GM19328 (cell line): Measurements from ENCODE around the gene SCAI.

Experiments
- ATAC-seq: cut with Tn5 transposase; IDR thresholded peaks from one replicate; pipeline ENCODE4 v1.9.1; 2021; ENCODE audit warnings: mild to moderate bottlenecking, moderate library complexity; ENCODE audit not compliant: unreplicated experiment

SCAI gene

GRCh38 chr9:124897570-124898460 lies 245.5 kb downstream of the SCAI start:
- no peak for ATAC-seq

DNA sequence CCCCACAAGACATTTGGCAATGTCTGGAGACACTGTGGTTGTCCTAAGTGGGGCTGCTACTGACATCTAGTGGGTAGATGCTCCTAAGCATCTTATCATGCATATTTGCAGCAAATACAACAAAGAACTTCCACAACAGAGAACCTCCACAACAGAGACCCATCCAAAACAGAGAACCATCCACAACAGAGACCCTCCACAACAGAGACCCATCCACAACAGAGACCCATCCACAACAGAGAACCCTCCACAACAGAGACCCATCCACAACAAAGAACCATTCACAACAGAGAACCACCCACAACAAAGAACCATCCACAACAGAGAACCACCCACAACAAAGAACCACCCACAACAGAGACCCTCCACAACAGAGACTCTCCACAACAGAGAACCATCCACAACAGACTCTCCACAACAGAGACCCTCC lies 248.6 kb downstream of the SCAI start:
- no peak for ATAC-seq

DNA sequence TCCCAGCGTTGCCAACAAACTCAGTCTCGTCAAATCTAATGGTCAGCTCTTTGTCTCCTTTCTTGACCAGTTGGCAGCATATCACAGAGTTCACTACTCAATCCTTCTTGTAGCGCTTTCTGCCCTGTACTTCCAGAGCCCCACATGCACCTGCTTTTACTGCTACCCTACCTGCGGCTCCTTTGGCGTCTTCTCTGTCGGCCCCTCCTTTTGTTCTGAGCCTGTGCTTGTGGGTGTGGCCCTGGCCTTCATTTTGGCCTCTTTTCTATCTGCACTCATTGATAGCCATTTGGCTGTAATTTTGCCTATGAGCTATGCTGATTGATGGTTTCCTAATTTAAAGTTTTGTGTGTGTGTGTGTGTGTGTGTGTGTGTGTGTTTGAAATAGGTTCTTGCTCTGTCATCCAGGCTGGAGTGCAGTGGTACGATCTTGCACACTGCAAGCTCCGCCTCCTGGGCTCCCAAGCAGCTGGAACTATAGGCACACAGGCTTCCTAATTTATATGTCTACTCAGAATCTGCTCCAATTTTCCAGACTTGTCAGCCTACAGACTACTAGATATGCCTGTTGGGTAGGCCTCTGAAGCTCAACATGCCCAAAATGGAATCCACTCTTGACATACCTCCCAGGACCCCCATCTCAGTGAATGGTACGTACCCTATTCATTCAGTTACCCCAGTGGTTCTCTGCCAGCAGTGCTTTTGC lies 249.1 kb downstream of the SCAI start:
- no peak for ATAC-seq
